ENCODE data around the gene SLC39A7.

DNA sequence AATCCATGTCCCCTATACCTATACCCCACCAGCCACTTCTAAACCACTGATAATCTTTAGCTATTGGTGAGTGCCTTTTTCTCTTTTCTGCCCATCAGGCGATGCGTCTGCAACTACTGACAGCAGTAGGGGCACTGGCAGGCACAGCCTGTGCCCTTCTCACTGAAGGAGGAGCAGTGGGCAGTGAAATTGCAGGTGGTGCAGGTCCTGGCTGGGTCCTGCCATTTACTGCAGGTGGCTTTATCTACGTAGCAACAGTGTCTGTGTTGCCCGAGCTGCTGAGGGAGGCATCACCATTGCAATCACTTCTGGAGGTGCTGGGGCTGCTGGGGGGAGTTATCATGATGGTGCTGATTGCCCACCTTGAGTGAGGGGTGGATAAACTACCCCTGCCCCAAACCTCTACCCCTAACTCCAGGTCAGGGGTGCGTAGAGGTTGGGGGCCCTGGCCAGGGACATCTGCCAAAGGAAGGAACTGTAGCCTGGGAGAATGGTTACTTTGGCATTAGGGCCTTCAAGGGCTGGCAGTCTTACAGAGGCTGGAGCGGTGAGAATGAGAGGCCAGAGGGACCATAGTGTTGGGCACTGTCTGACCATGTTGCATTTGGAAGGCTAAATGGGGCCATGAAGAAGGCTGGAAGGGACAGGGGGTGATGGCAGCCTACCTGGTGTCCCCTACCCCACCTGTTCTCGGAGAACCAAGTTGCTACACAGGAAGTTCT is 2.9 kb downstream of the SLC39A7 start:
- TF ChIP-seq POLR2A (IDR thresholded peaks at IDR 0.05), result no peak
- TF ChIP-seq, protein P1, sequence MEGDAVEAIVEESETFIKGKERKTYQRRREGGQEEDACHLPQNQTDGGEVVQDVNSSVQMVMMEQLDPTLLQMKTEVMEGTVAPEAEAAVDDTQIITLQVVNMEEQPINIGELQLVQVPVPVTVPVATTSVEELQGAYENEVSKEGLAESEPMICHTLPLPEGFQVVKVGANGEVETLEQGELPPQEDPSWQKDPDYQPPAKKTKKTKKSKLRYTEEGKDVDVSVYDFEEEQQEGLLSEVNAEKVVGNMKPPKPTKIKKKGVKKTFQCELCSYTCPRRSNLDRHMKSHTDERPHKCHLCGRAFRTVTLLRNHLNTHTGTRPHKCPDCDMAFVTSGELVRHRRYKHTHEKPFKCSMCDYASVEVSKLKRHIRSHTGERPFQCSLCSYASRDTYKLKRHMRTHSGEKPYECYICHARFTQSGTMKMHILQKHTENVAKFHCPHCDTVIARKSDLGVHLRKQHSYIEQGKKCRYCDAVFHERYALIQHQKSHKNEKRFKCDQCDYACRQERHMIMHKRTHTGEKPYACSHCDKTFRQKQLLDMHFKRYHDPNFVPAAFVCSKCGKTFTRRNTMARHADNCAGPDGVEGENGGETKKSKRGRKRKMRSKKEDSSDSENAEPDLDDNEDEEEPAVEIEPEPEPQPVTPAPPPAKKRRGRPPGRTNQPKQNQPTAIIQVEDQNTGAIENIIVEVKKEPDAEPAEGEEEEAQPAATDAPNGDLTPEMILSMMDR (IDR thresholded peaks at IDR 0.05), result no peak
